Cardiac muscle cell (in vitro differentiated cells and primary cell): Measurements from ENCODE around the gene STARD10. TPM values are rescaled to one million over a fixed set of nuclear protein-coding genes. Genes with fewer than 3 reads are reported as not detected.
"Not testable (repeated sequence)": the region's sequence is repeated elsewhere in the genome, so short reads cannot be mapped to it uniquely, and the experiment has no call there.

ENCODE experiments used
- DNase-seq, 2 donors: peaks; one replicate each; pipeline versions ENCODE4 v3.0.0 to v3.0.0-alpha.2; 2010 to 2017; ENCODE audit warnings: low read depth in 1 of 2, low spot score in 1 of 2
- H3K27ac ChIP-seq: fragments of 200-600 bp; sonication (generic); 2 replicates; pipeline ENCODE4 v1.5.1; 2016
- H3K27me3 ChIP-seq: fragments of 200-600 bp; sonication (generic); 2 replicates; pipeline ENCODE4 v1.6.0; 2016; ENCODE audit warnings: control low read depth
- H3K36me3 ChIP-seq: fragments of 200-600 bp; sonication (generic); 2 replicates; pipeline ENCODE4 v1.5.1; 2016; ENCODE audit warnings: control low read depth
- H3K4me1 ChIP-seq: fragments of 200-600 bp; sonication (generic); 2 replicates; pipeline ENCODE4 v1.8.1; 2017; ENCODE audit warnings: low read depth, mild to moderate bottlenecking, mixed run types
- H3K4me3 ChIP-seq: fragments of 200-600 bp; sonication (generic); 2 replicates; pipeline ENCODE4 v1.5.1; 2016; ENCODE audit warnings: mild to moderate bottlenecking
- H3K9me3 ChIP-seq: fragments of 200-600 bp; sonication (generic); 2 replicates; pipeline ENCODE4 v1.5.1; 2017; ENCODE audit warnings: low read depth, mild to moderate bottlenecking, control low read depth
- CTCF ChIP-seq: IDR thresholded peaks from 2 replicates; pipeline ENCODE4 v1.5.1; 2012; ENCODE audit warnings: low read depth, mild to moderate bottlenecking, low read length
- polyA plus RNA-seq: library from polyadenylated mRNA; unstranded; fragments of >200 nt; fragmentation: Nextera tagmentation; extraction: Ambion mirVana; gene quantifications from 2 replicates; pipeline ENCODE4 v1.2.1, GENCODE V29; 2016
- total RNA-seq: library from RNA; depleted of rRNA; stranded (reverse); fragments of >200 nt; gene quantifications from 2 replicates; pipeline ENCODE4 v1.2.3, GENCODE V29; 2016

The STARD10 gene
- total and polyA plus RNA-seq, 2 experiments from 2014 or later: 91.4 to 101 TPM

GRCh38 chr11:72828081-72828567 lies 34.3 kb upstream of the STARD10 start:
- peak in 1 of 2 donors; percentile 49 for DNase-seq
- Histone ChIP-seq H3K36me3 (no peaks in the 10 kb centered on the region), H3K4me3 (no peak overlapping the region), H3K4me1 (peaks cover 15% of the 10 kb centered on the region), H3K27ac (no peak overlapping the region), H3K27me3 (no peaks in the 10 kb centered on the region), H3K9me3 (no peaks in the 10 kb centered on the region)
- no peak for TF ChIP-seq CTCF

DNA sequence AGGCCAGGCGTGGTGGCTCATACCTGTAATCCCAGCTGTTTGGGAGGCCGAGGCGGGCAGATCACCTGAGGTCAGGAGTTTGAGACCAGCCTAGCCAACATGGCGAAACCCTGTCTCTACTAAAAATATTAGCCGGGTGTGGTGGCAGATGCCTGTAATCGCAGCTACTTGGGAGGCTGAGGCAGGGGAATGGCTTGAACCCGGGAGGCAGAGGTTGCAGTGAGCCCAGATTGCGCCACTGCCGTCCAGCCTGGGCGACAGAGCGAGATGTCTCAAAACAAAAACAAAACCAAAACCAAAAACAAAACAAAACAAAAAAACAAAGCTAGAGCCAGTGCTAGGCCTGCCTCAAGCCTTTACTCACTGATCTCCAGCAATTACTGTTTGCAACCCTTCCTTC lies 33.8 kb upstream of the STARD10 start:
- H3K9me3 ChIP-seq, H3K27ac ChIP-seq, DNase-seq, H3K36me3 ChIP-seq, H3K4me3 ChIP-seq, H3K27me3 ChIP-seq: not testable (repeated sequence)
- peaks cover 11% of the 10 kb centered on the region for H3K4me1 ChIP-seq

DNA sequence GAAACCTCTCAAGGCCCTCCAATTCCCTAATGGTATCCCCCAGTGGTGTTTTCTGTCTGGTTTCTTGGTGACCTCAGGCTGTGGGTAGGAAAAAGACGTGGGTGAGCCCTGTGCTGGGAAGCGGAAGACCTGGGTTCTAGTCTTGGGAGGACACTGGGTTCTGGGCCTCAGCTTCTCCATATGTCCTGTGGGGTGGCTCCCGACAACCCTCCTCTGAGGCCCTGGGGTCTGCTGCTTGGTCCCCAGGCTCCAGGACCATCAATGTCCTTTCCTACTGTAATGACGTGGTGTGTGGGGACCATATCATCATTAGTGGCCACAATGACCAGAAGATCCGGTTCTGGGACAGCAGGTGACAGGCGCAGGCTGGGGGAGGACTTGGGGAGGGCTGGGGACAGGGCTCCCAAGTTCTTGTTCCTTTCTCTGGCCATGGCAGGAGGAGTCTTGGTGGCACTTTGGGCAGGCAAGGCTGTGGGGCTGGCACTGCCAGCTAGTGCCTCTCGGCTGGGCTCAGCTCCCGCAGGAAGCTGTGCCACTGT lies 33.2 kb upstream of the STARD10 start:
- TF ChIP-seq CTCF: no peak
- Histone ChIP-seq H3K27ac (no peak overlapping the region), H3K4me1 (peaks cover 5% of the 10 kb centered on the region), H3K27me3 (no peaks in the 10 kb centered on the region), H3K4me3 (no peak overlapping the region), H3K9me3 (no peaks in the 10 kb centered on the region), H3K36me3 (no peaks in the 10 kb centered on the region)
- DNase-seq: no peak

DNA sequence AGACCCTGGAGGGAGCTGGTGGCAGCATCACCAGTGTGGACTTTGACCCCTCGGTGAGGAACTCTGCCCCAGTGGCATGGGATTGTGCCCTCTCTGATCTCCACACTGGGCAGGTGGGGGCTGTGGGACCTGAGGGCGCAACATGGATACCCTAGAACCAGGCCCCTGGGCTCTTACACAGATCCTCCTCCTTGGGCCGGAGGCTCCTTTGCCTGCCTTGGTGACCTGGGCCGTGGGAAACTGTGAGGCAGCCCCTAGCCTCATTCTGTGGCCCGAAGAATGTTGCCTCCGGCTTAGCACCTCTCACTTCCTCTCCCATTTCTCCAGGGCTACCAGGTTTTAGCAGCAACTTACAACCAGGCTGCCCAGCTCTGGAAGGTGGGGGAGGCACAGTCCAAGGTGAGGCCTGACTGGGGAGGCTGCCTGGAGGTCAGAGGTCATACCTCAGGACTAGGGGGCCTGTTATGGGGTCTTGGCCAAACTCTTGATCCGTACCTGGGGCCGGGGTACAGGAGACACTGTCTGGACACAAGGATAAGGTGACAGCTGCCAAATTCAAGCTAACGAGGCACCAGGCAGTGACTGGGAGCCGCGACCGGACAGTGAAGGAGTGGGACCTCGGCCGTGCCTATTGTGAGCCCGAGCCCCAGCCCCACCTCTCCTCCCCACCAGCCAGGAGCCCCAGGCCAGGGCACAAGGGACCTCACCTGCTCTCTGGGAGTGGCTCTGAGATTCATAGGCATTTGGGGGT lies 32.5 kb upstream of the STARD10 start:
- no peak for DNase-seq
- Histone ChIP-seq H3K27ac (no peak overlapping the region), H3K4me3 (no peak overlapping the region), H3K36me3 (no peaks in the 10 kb centered on the region), H3K9me3 (no peaks in the 10 kb centered on the region), H3K27me3 (no peaks in the 10 kb centered on the region), H3K4me1 (no peaks in the 10 kb centered on the region)
- TF ChIP-seq CTCF: no peak

DNA sequence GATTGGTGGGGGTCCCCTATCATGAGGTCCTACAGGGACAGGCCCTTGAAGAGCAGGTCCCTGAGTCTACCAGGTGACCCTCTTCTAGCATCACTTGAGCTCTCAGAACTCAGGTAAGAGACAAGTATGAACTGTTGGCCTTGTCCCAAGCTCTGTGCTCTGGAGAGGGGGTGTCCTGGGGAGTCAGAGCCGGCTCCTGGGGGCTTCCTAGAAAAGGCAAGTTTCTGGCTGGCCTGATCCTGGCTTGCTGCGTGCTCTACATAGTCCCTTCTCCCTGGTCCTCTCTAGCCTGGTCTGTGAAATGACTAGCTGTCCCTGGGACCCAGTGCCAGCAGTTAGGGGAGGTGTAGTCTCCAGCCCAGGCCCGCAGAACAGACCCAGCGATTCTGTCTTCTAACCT lies 31.8 kb upstream of the STARD10 start:
- no peak overlapping the region for H3K4me3 ChIP-seq
- no peaks in the 10 kb centered on the region for H3K9me3 ChIP-seq
- DNase-seq: no peak
- H3K36me3 ChIP-seq: no peaks in the 10 kb centered on the region
- no peak for TF ChIP-seq CTCF
- peaks cover 4% of the 10 kb centered on the region for H3K4me1 ChIP-seq
- H3K27me3 ChIP-seq: no peaks in the 10 kb centered on the region
- no peak overlapping the region for H3K27ac ChIP-seq

GRCh38 chr11:72824811-72825505 lies 31.1 kb upstream of the STARD10 start:
- Histone ChIP-seq H3K4me1 (peaks cover 4% of the 10 kb centered on the region), H3K36me3 (no peaks in the 10 kb centered on the region), H3K9me3 (no peaks in the 10 kb centered on the region), H3K27ac (no peak overlapping the region), H3K27me3 (no peaks in the 10 kb centered on the region), H3K4me3 (no peak overlapping the region)
- TF ChIP-seq CTCF: no peak
- no peak for DNase-seq
